ENCODE results near the gene PARS2.

DNA sequence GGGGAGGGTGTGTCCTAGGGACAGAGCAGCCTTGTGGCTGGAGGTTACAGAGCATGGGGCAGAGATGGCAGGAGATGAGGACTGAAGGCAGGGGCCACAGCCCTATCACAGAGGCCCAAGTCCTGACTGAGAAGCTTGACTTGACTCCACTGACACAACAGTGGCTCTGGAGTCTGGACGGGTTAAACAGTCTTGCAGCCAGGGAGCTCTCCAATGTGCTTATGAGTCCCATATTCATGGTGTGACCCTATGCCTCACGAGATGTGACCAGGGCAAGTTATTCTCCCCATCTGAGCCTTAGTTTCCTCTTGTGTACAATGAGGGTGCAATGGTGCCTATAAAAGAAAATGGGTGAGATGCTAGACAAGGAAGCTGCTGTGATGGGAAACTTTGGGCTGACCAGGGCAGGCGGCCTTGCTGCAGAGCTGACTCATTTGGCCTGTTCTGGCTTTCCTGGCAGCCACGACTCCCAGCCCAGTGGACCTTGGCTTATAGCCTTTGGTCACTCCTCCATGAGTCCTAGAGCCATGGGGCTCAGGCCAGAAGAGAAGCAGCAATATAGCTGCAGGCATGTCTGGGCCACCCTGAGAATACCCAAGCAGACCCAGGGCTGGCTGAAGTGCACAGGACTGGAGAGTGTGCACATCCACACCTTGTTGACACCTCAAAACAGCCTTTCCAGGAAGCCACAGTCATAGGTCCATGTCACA lies 39.6 kb upstream of the PARS2 start:
- TF ChIP-seq, protein P1, sequence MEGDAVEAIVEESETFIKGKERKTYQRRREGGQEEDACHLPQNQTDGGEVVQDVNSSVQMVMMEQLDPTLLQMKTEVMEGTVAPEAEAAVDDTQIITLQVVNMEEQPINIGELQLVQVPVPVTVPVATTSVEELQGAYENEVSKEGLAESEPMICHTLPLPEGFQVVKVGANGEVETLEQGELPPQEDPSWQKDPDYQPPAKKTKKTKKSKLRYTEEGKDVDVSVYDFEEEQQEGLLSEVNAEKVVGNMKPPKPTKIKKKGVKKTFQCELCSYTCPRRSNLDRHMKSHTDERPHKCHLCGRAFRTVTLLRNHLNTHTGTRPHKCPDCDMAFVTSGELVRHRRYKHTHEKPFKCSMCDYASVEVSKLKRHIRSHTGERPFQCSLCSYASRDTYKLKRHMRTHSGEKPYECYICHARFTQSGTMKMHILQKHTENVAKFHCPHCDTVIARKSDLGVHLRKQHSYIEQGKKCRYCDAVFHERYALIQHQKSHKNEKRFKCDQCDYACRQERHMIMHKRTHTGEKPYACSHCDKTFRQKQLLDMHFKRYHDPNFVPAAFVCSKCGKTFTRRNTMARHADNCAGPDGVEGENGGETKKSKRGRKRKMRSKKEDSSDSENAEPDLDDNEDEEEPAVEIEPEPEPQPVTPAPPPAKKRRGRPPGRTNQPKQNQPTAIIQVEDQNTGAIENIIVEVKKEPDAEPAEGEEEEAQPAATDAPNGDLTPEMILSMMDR (IDR thresholded peaks at IDR 0.05 in 8 of 11, conservative IDR thresholded peaks at IDR 0.05 in 3 of 11) = no peak
- TF ChIP-seq POLR2AphosphoS5 (IDR thresholded peaks at IDR 0.05) = no peak
